Activated CD8-positive, alpha-beta memory T cell treated with anti-CD3 and anti-CD28 coated beads for 4 hours (primary cell): Measurements from ENCODE around the gene ST3GAL3.

Experiments used
- DNase-seq, 2 donors: peaks; one replicate each; pipeline ENCODE4 v3.0.0-alpha.2; 2020; ENCODE audit warnings: low read depth in 2 of 2

ST3GAL3 gene

GRCh38 chr1:43963890-43964289 lies 256.6 kb downstream of the ST3GAL3 start:
- DNase-seq: no peak

- DNase-seq: no peak
Measured at GRCh38 chr1:43965316-43965715, 258.0 kb downstream of the ST3GAL3 start.

- no peak for DNase-seq
Measured at GRCh38 chr1:43968348-43968948, 261.1 kb downstream of the ST3GAL3 start.

- DNase-seq: no peak
Measured at GRCh38 chr1:43969416-43969745, 262.0 kb downstream of the ST3GAL3 start.

GRCh38 chr1:43969746-43970466 lies 262.6 kb downstream of the ST3GAL3 start, which contains the start of gene DPH2:
TSS of gene DPH2 (plus strand) at chr1:43970010. CDS start at chr1:43970176, 166 bp downstream.
- DNase-seq: peak; percentile 91 to 94

- no peak for DNase-seq
Measured at GRCh38 chr1:43970502-43970901, 263.2 kb downstream of the ST3GAL3 start.

- no peak for DNase-seq
Measured at GRCh38 chr1:43970911-43971310, 263.6 kb downstream of the ST3GAL3 start.

- no peak for DNase-seq
Measured at GRCh38 chr1:43971336-43971980, 264.1 kb downstream of the ST3GAL3 start.

GRCh38 chr1:43973981-43974442 lies 266.7 kb downstream of the ST3GAL3 start:
- DNase-seq: no peak

GRCh38 chr1:43974443-43975248 lies 267.3 kb downstream of the ST3GAL3 start, which contains the start of gene ATP6V0B:
TSS of gene ATP6V0B (plus strand) at chr1:43974960. CDS start at chr1:43975041, 81 bp downstream.
- DNase-seq: peak; percentile 88 to 90

- no peak for DNase-seq
Measured at GRCh38 chr1:43975249-43975961, 268.1 kb downstream of the ST3GAL3 start.

- no peak for DNase-seq
Measured at GRCh38 chr1:43976045-43976444, 268.7 kb downstream of the ST3GAL3 start.

GRCh38 chr1:43976890-43977289 lies 269.6 kb downstream of the ST3GAL3 start:
- DNase-seq: no peak

GRCh38 chr1:43977376-43978263 lies 270.3 kb downstream of the ST3GAL3 start:
- no peak for DNase-seq

- no peak for DNase-seq
Measured at GRCh38 chr1:43978264-43978550, 270.9 kb downstream of the ST3GAL3 start.

GRCh38 chr1:43978551-43979260 lies 271.4 kb downstream of the ST3GAL3 start, which contains the start of gene B4GALT2:
TSS of gene B4GALT2 (plus strand) at chr1:43979210. CDS start at chr1:43981161, 1,951 bp downstream.
- DNase-seq: no peak

- DNase-seq: no peak
Measured at GRCh38 chr1:43979261-43979527, 271.9 kb downstream of the ST3GAL3 start.

- no peak for DNase-seq
Measured at GRCh38 chr1:43979528-43980254, 272.4 kb downstream of the ST3GAL3 start.
